Astrocyte of the spinal cord (primary cell): ENCODE measurements around the gene FREM2.
A peak's percentile ranks its signal among the peaks of the same experiment; 100 is the strongest.

ENCODE experiments used
- DNase-seq: peaks from one replicate; pipeline ENCODE4 v3.0.0; 2011; ENCODE audit warnings: low read depth, low spot score
- H3K4me3 ChIP-seq: 2 replicates; pipeline ENCODE4 v1.5.1; 2011; ENCODE audit warnings: low read depth, mild to moderate bottlenecking, low read length, moderate library complexity
- CTCF ChIP-seq: IDR thresholded peaks from 2 replicates; pipeline ENCODE4 v1.5.1; 2012; ENCODE audit warnings: low read depth, mild to moderate bottlenecking, low read length, inconsistent platforms
- in situ Hi-C: cut with HindIII; loops from 2 replicates; pipeline ENCODE4 v1.10.0; 2017; ENCODE audit warnings: low sequenced_read_pairs

FREM2 gene

DNA sequence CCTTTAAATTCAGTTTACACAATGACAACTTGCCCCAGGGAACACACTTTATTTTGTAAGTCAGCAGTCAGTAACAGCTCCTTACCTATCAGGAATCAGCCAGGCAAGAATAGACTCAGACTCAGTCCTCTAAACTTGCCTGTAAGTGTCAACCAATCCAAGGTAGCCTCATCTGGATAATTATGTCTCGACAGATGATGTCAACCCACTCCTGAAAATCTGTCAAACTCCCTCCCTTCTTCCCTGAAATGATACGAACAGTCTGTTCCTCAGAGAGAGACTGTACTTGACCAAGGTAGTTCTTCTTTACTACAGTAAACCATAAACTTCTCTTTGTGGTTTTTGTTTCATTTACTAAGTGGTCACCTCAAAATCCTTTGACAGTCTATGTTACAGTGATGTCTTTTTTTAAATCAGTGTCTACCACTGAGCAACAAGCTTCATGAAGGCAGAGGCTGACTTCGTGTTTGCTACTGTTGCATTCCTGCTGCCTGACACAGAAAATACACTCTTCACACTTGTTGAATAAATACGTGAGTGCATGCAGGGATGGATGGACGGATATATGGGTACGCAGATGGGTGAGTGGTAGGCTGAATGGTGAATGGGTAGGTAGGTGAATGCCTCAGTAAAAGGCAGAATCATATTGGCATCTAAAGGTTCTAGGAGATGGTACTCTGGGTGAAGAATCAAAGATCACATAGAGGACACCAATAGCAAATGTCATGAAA, 17.5 kb upstream of the FREM2 start:
- in situ Hi-C loops = no loop called here
- no peak for TF ChIP-seq CTCF
- no peak overlapping the region for H3K4me3 ChIP-seq
- DNase-seq = no peak

GRCh38 chr13:38670627-38671026, 16.2 kb upstream of the FREM2 start:
- DNase-seq = peak; percentile 31
- peak; percentile 25 for TF ChIP-seq CTCF
- in situ Hi-C loops = no loop called here
- H3K4me3 ChIP-seq = no peak overlapping the region

DNA sequence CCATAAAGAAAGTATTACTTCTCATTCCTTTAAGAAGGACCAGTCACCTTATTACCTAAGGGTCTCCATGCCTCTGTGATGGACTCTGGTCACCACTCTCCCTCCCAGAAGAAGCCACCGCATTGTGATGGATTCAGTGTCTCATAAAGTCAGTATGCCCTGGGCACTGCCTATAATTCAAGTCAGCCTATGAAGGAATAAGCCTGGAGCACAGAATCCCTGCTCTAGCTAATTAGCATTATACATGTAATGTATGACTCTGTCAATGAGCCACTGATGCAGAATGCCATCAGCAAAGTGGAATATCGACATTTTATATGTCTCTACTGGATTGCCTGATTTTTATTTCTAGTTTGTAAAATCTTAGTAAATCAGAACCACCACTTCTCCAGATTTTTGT, 14.9 kb upstream of the FREM2 start:
- no peak for DNase-seq
- TF ChIP-seq CTCF = no peak

DNA sequence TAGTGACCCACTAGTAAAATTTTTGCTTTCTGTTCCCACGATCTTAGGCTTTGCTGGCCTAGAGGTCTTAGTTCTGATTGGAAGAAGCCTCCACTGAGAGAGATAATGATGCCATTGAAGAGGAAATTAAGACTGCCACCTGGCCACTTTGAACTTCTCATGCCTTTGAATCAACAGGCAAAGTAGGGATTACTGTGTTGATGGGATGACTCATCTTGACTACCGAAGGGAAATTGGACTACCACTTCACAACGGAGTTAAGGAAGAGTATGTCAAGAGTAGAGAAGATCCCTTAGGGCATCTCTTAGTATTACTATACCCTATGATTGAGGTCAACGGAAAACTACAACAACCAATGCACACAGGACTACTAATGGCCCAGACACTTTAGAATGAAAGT, 12.7 kb upstream of the FREM2 start:
- in situ Hi-C loops = no loop called here
- DNase-seq = no peak
- no peak for TF ChIP-seq CTCF

More for the DNA sequence above, 14.9 kb upstream of the FREM2 start:
- H3K4me3 ChIP-seq = no peak overlapping the region
- in situ Hi-C loops = no loop called here

DNA sequence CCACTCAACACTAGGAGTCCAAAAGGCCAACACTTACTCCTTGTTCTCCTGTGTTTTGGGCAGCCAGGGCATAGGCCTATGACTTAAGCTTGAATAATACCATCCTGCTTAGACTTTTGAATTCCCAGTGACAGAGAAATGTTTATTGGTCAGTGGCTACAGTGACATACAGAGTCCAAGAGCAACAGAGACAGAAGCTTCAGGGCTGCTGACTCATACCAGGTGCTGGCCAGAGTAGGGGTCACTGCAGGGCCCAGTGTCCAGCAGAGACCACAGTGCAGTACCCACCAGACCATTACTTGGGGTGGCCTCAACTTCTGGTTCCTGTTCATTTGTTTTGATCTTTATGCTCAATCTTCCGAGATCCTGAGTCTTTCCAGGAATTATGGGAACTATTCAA, 6.0 kb upstream of the FREM2 start:
- no peak overlapping the region for H3K4me3 ChIP-seq
- TF ChIP-seq CTCF = no peak
- in situ Hi-C loops = no loop called here
- no peak for DNase-seq

More for the DNA sequence above, 12.7 kb upstream of the FREM2 start:
- no peak overlapping the region for H3K4me3 ChIP-seq

- no peak for TF ChIP-seq CTCF
- DNase-seq = no peak
- in situ Hi-C loops = no loop called here
Measured at GRCh38 chr13:38684714-38685113, 2.2 kb upstream of the FREM2 start.

More at GRCh38 chr13:38684714-38685113, 2.2 kb upstream of the FREM2 start:
- no peak overlapping the region for H3K4me3 ChIP-seq
